Activated CD8-positive, alpha-beta T cell treated with anti-CD3 and anti-CD28 coated beads for 36 hours (primary cell): ENCODE measurements around the gene ETS1. TPM values are rescaled to one million over a fixed set of nuclear protein-coding genes. Genes with fewer than 3 reads are reported as not detected.
A peak's percentile ranks its signal among the peaks of the same experiment; 100 is the strongest.

ENCODE experiments used
- ATAC-seq: fragments of 200-7000 bp; cut with Tn5 transposase; one replicate; pipeline ENCODE4 v1.10.0; 2021; ENCODE audit warnings: mild to moderate bottlenecking, moderate library complexity
- CTCF ChIA-PET: fragments of 350-600 bp; sonication (Branson Sonifier 250); formaldehyde crosslinking; loops from one replicate; lab custom pipeline; 2021; ENCODE audit warnings: antibody characterized with exemption; lab: Charles Lee
- POLR2A ChIA-PET: fragments of 350-600 bp; sonication (Branson Sonifier 250); formaldehyde crosslinking; loops from one replicate; lab custom pipeline; 2021; ENCODE audit warnings: antibody characterized with exemption; lab: Charles Lee
- DNase-seq: peaks from one replicate; pipeline ENCODE4 v3.0.0-alpha.2; 2020
- H3K27ac Mint-ChIP-seq: one replicate; pipeline ENCODE4 v1.8.0; 2021; ENCODE audit warnings: mild to moderate bottlenecking, mixed read lengths
- H3K27me3 Mint-ChIP-seq: one replicate; pipeline ENCODE4 v1.8.0; 2021; ENCODE audit warnings: mixed read lengths
- H3K36me3 Mint-ChIP-seq: one replicate; pipeline ENCODE4 v1.8.0; 2021; ENCODE audit warnings: low read depth, mixed read lengths
- H3K4me1 Mint-ChIP-seq: one replicate; pipeline ENCODE4 v1.8.0; 2021; ENCODE audit warnings: low read depth, mixed read lengths
- H3K4me3 Mint-ChIP-seq: one replicate; pipeline ENCODE4 v1.8.0; 2021; ENCODE audit warnings: mild to moderate bottlenecking, moderate library complexity, mixed read lengths
- H3K9me3 Mint-ChIP-seq: one replicate; pipeline ENCODE4 v1.8.0; 2021; ENCODE audit warnings: mixed read lengths
- intact Hi-C: fragments of 100-400 bp; cut with micrococcal nuclease; formaldehyde crosslinking; loops from one replicate; pipeline ENCODE4 v1.10.0; 2022
- total RNA-seq, 2 experiments: library from RNA; stranded (reverse); gene quantifications; one replicate each; pipeline ENCODE4 v1.2.3, GENCODE V29; 2021
- TF ChIP-seq, protein P1 (sequence below): fragments of 200-600 bp; IDR thresholded peaks from one replicate; pipeline ENCODE4 v1.8.0; 2022; ENCODE audit warnings: antibody characterized with exemption, mild to moderate bottlenecking

ETS1 gene
- total RNA-seq, 2 experiments from 2014 or later: 527 to 532 TPM

- POLR2A ChIA-PET: interaction anchor here (0.5 to 28.0 kb wide), 31 partner anchors 2 to 345 kb away, joined by 3 to 661 read pairs (median 5); no protein-coding TSS in a partner anchor
- TF ChIP-seq, protein P1, sequence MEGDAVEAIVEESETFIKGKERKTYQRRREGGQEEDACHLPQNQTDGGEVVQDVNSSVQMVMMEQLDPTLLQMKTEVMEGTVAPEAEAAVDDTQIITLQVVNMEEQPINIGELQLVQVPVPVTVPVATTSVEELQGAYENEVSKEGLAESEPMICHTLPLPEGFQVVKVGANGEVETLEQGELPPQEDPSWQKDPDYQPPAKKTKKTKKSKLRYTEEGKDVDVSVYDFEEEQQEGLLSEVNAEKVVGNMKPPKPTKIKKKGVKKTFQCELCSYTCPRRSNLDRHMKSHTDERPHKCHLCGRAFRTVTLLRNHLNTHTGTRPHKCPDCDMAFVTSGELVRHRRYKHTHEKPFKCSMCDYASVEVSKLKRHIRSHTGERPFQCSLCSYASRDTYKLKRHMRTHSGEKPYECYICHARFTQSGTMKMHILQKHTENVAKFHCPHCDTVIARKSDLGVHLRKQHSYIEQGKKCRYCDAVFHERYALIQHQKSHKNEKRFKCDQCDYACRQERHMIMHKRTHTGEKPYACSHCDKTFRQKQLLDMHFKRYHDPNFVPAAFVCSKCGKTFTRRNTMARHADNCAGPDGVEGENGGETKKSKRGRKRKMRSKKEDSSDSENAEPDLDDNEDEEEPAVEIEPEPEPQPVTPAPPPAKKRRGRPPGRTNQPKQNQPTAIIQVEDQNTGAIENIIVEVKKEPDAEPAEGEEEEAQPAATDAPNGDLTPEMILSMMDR: no peak
- H3K27ac Mint-ChIP-seq: peak overlapping the region; percentile 96
- peaks cover 26% of the 10 kb centered on the region for H3K4me1 Mint-ChIP-seq
- peaks cover 93% of the 10 kb centered on the region for H3K36me3 Mint-ChIP-seq
- H3K27me3 Mint-ChIP-seq: no peaks in the 10 kb centered on the region
- peak overlapping the region; percentile 95 for H3K4me3 Mint-ChIP-seq
- ATAC-seq: no peak
- CTCF ChIA-PET: interaction anchor here (1.0 to 26.3 kb wide), 14 partner anchors 10 to 360 kb away, joined by 3 to 400 read pairs (median 5); no protein-coding TSS in a partner anchor
- no peaks in the 10 kb centered on the region for H3K9me3 Mint-ChIP-seq
- peak; percentile 38 for DNase-seq
- intact Hi-C loops: no loop called here
These were observed 69.7 kb downstream of the ETS1 start for GRCh38 chr11:128517451-128518230.

- TF ChIP-seq, protein P1: no peak
- CTCF ChIA-PET: interaction anchor here (1.1 to 26.3 kb wide), 6 partner anchors 9 to 359 kb away, joined by 4 to 400 read pairs (median 28); no protein-coding TSS in a partner anchor
- Mint-ChIP-seq H3K27ac (peak overlapping the region; percentile 96), H3K9me3 (no peaks in the 10 kb centered on the region), H3K4me3 (peak overlapping the region; percentile 95), H3K36me3 (peaks cover 99% of the 10 kb centered on the region), H3K4me1 (peaks cover 33% of the 10 kb centered on the region), H3K27me3 (no peaks in the 10 kb centered on the region)
- DNase-seq: no peak
- intact Hi-C loops: no loop called here
- POLR2A ChIA-PET: interaction anchor here (0.6 to 28.0 kb wide), 19 partner anchors 2 to 344 kb away, joined by 3 to 661 read pairs (median 7); no protein-coding TSS in a partner anchor
- no peak for ATAC-seq
These were observed 70.5 kb downstream of the ETS1 start for GRCh38 chr11:128516886-128517285.

GRCh38 chr11:128515826-128516778 is 71.3 kb downstream of the ETS1 start:
- TF ChIP-seq, protein P1: no peak
- no peaks in the 10 kb centered on the region for H3K9me3 Mint-ChIP-seq
- peak overlapping the region; percentile 96 for H3K27ac Mint-ChIP-seq
- ChIA-PET CTCF (interaction anchor here (1.1 to 26.3 kb wide), 4 partner anchors 43 to 358 kb away, joined by 5 to 400 read pairs (median 28); no protein-coding TSS in a partner anchor), POLR2A (interaction anchor here (0.5 to 37.3 kb wide), 15 partner anchors 3 to 214 kb away, joined by 3 to 1082 read pairs (median 47); no protein-coding TSS in a partner anchor)
- H3K4me3 Mint-ChIP-seq: peak overlapping the region; percentile 95
- H3K27me3 Mint-ChIP-seq: no peaks in the 10 kb centered on the region
- DNase-seq (no peak), ATAC-seq (no peak)
- peaks cover 41% of the 10 kb centered on the region for H3K4me1 Mint-ChIP-seq
- peaks cover 100% of the 10 kb centered on the region for H3K36me3 Mint-ChIP-seq
- intact Hi-C loops: no loop called here

GRCh38 chr11:128515086-128515485 is 72.3 kb downstream of the ETS1 start:
- POLR2A ChIA-PET: interaction anchor here (0.5 to 37.3 kb wide), 6 partner anchors 4 to 180 kb away, joined by 3 to 1082 read pairs (median 370); no protein-coding TSS in a partner anchor
- no peaks in the 10 kb centered on the region for H3K27me3 Mint-ChIP-seq

More at GRCh38 chr11:128515086-128515485, 72.3 kb downstream of the ETS1 start:
- H3K27ac Mint-ChIP-seq: peak overlapping the region; percentile 96
- peak overlapping the region; percentile 95 for H3K4me3 Mint-ChIP-seq
- peaks cover 100% of the 10 kb centered on the region for H3K36me3 Mint-ChIP-seq
- intact Hi-C loops: no loop called here
- H3K4me1 Mint-ChIP-seq: peaks cover 51% of the 10 kb centered on the region
- H3K9me3 Mint-ChIP-seq: no peaks in the 10 kb centered on the region
- CTCF ChIA-PET: interaction anchor here (0.7 to 26.3 kb wide), 6 partner anchors 18 to 225 kb away, joined by 3 to 400 read pairs (median 4); no protein-coding TSS in a partner anchor
- ATAC-seq (no peak), DNase-seq (no peak)
- TF ChIP-seq, protein P1: no peak
